ENCODE measurements around the gene TEKTIP1.

- no peak for TF ChIP-seq SIN3A (IDR thresholded peaks at IDR 0.05; ENCODE audit: borderline replicate concordance, insufficient read depth, low read depth, low read length)
- TF ChIP-seq CTCF (IDR thresholded peaks at IDR 0.05) = no peak
These were observed 26.2 kb downstream of the TEKTIP1 start for GRCh38 chr19:3565139-3565538.
